Measurements from ENCODE around the gene PADI1. TPM values are rescaled to one million over a fixed set of nuclear protein-coding genes. Genes with fewer than 3 reads are reported as not detected.

The PADI1 gene
- total and polyA plus RNA-seq, 2 donors (not counting 1 experiment from before 2014, with no cell fraction given), result not detected

GRCh38 chr1:17277511-17278159, 72.7 kb downstream of the PADI1 start:
- no peak for ATAC-seq (ENCODE audit: low read depth)
- Mint-ChIP-seq H3K27ac (no peak overlapping the region), H3K9me3 (ENCODE audit: insufficient read depth) (no peaks in the 10 kb centered on the region), H3K27me3 (peaks cover 11% of the 10 kb centered on the region), H3K4me1 (peaks cover 4% of the 10 kb centered on the region), H3K4me3 (no peak overlapping the region)
- Histone ChIP-seq H2AFZ (ENCODE audit: insufficient read depth, low read depth, low read length, poor library complexity, severe bottlenecking) (no peak overlapping the region), H3K4me1 (ENCODE audit: control insufficient read depth in 2 of 2, insufficient read depth in 2 of 2, low read length in 2 of 2) (no peaks in the 10 kb centered on the region), H3K27me3 (replicated peaks in 1 of 4; ENCODE audit: control extremely low read depth in 1 of 4, control insufficient read depth in 3 of 4, insufficient read depth in 4 of 4, low read length in 3 of 4) (peaks cover 0 to 13% (median 0%) of the 10 kb centered on the region in 4 experiments), H3K27ac (ENCODE audit: low read length in 2 of 2) (no peak overlapping the region), H3K79me2 (ENCODE audit: control insufficient read depth, insufficient read depth, low read length) (no peaks in the 10 kb centered on the region), H3K4me2 (replicated peaks; ENCODE audit: low read depth, low read length, poor library complexity, severe bottlenecking) (no peak overlapping the region), H3K36me3 (replicated peaks in 1 of 2; ENCODE audit: control extremely low read depth in 1 of 2, control insufficient read depth in 1 of 2, extremely low read depth in 1 of 2, insufficient read depth in 2 of 2, low read length in 1 of 2) (no peaks in the 10 kb centered on the region), H3K9ac (ENCODE audit: low read length) (no peak overlapping the region), H4K20me1 (ENCODE audit: control insufficient read depth, insufficient read depth, low read length, poor library complexity, severe bottlenecking) (no peaks in the 10 kb centered on the region), H3K9me3 (ENCODE audit: control extremely low read depth in 1 of 3, control insufficient read depth in 2 of 3, insufficient read depth in 1 of 3, low read length in 2 of 3) (no peaks in the 10 kb centered on the region), H3K4me3 (ENCODE audit: control extremely low read depth in 1 of 5, extremely low read depth in 1 of 5, insufficient read depth in 1 of 5, low read depth in 2 of 5, low read length in 4 of 5) (no peak overlapping the region)
- DNase-seq, result no peak
- TF ChIP-seq, protein P1, sequence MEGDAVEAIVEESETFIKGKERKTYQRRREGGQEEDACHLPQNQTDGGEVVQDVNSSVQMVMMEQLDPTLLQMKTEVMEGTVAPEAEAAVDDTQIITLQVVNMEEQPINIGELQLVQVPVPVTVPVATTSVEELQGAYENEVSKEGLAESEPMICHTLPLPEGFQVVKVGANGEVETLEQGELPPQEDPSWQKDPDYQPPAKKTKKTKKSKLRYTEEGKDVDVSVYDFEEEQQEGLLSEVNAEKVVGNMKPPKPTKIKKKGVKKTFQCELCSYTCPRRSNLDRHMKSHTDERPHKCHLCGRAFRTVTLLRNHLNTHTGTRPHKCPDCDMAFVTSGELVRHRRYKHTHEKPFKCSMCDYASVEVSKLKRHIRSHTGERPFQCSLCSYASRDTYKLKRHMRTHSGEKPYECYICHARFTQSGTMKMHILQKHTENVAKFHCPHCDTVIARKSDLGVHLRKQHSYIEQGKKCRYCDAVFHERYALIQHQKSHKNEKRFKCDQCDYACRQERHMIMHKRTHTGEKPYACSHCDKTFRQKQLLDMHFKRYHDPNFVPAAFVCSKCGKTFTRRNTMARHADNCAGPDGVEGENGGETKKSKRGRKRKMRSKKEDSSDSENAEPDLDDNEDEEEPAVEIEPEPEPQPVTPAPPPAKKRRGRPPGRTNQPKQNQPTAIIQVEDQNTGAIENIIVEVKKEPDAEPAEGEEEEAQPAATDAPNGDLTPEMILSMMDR (IDR thresholded peaks at IDR 0.05), result no peak
- no peak for TF ChIP-seq EZH2 (IDR thresholded peaks at IDR 0.05; ENCODE audit: borderline replicate concordance, insufficient read depth, low read depth, low read length, poor library complexity, severe bottlenecking)
- intact Hi-C loops (cut with micrococcal nuclease), result no loop called here
- ChIA-PET POLR2A (no interaction called here), CTCF (interaction anchor here (0.8 kb wide), 1 partner anchor 20 kb away, joined by 3 read pairs; no protein-coding TSS in a partner anchor)
- WGBS (ENCODE audit: insufficient coverage), result 94% methylated on average over 5 of the region's 8 CpGs

DNA sequence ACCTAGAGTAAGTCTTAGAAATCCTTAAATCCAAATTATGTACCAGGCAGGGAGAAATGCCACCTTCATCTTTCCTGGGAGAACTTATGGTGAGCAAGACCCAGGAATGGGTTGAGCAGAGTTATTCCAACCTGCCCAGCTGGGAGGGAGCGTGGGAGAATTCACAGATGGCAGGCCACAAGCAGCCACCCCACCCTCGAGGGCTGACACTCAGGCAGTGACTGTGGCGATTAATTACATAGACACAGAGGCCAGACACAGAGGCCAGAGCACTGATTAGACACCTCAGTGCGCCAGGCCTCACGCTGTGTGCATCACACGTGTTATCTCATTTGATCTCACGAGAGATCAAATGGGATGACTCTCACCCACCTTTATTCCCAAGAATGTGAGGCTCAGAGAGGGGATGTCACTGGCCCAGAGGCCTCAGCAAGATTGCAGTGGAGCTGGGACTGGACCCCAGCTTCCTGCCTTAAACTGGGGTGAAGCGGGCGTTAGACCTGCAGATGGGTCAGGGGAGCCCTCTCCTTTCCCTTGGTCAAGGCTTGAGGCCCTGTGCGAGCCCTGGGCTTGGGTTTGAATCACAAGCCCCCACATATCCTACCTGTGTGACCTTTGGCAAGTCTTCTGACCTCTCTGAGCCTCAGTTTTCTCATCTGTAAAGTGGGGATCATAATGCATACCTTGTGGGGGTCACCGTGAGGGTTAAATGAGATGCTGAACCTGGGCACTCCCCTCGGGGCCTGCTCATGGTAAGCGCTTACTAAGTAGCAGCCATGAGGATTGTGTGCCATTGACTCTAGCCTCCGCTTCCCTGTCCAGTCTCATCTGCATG, 74.3 kb downstream of the PADI1 start:
- Mint-ChIP-seq H3K4me3 (no peak overlapping the region), H3K4me1 (peaks cover 4% of the 10 kb centered on the region), H3K9me3 (ENCODE audit: insufficient read depth) (no peaks in the 10 kb centered on the region), H3K27me3 (peaks cover 11% of the 10 kb centered on the region), H3K27ac (no peak overlapping the region)
- Histone ChIP-seq H3K4me1 (ENCODE audit: control insufficient read depth in 2 of 2, insufficient read depth in 2 of 2, low read length in 2 of 2) (no peaks in the 10 kb centered on the region), H3K9ac (ENCODE audit: low read length) (no peak overlapping the region), H2AFZ (ENCODE audit: insufficient read depth, low read depth, low read length, poor library complexity, severe bottlenecking) (no peak overlapping the region), H3K4me3 (ENCODE audit: control extremely low read depth in 1 of 5, extremely low read depth in 1 of 5, insufficient read depth in 1 of 5, low read depth in 2 of 5, low read length in 4 of 5) (no peak overlapping the region), H3K79me2 (ENCODE audit: control insufficient read depth, insufficient read depth, low read length) (no peaks in the 10 kb centered on the region), H3K4me2 (replicated peaks; ENCODE audit: low read depth, low read length, poor library complexity, severe bottlenecking) (no peak overlapping the region), H3K27ac (ENCODE audit: low read length in 2 of 2) (no peak overlapping the region), H4K20me1 (ENCODE audit: control insufficient read depth, insufficient read depth, low read length, poor library complexity, severe bottlenecking) (no peaks in the 10 kb centered on the region), H3K36me3 (replicated peaks in 1 of 2; ENCODE audit: control extremely low read depth in 1 of 2, control insufficient read depth in 1 of 2, extremely low read depth in 1 of 2, insufficient read depth in 2 of 2, low read length in 1 of 2) (no peaks in the 10 kb centered on the region), H3K27me3 (replicated peaks in 1 of 4; ENCODE audit: control extremely low read depth in 1 of 4, control insufficient read depth in 3 of 4, insufficient read depth in 4 of 4, low read length in 3 of 4) (peaks cover 0 to 18% (median 0%) of the 10 kb centered on the region in 4 experiments), H3K9me3 (ENCODE audit: control extremely low read depth in 1 of 3, control insufficient read depth in 2 of 3, insufficient read depth in 1 of 3, low read length in 2 of 3) (no peaks in the 10 kb centered on the region)
- ATAC-seq (ENCODE audit: low read depth), result no peak
- POLR2A ChIA-PET, result interaction anchor here (0.6 kb wide), 1 partner anchor 13 kb away, joined by 7 read pairs; no protein-coding TSS in a partner anchor
- TF ChIP-seq, protein P1 (IDR thresholded peaks at IDR 0.05), result no peak
- TF ChIP-seq EZH2 (IDR thresholded peaks at IDR 0.05; ENCODE audit: borderline replicate concordance, insufficient read depth, low read depth, low read length, poor library complexity, severe bottlenecking), result no peak
- WGBS (ENCODE audit: insufficient coverage), result 87% methylated on average over 13 of the region's 14 CpGs
- DNase-seq, result no peak
- intact Hi-C loops (cut with micrococcal nuclease), result no loop called here
- CTCF ChIA-PET, result no interaction called here

Data from B cell (primary cell).